Measurements from ENCODE around the gene MINDY4.

MINDY4 gene

GRCh38 chr7:30877015-30877769 is 106.0 kb downstream of the MINDY4 start:
- no peak overlapping the region for H3K27ac ChIP-seq
- no peak for DNase-seq (ENCODE audit: low spot score)
- no peak for TF ChIP-seq CTCF (IDR thresholded peaks at IDR 0.05)
- no peak overlapping the region for H3K4me3 ChIP-seq

GRCh38 chr7:30877993-30878392 is 106.8 kb downstream of the MINDY4 start:
- no peak overlapping the region for H3K27ac ChIP-seq
- DNase-seq (ENCODE audit: low spot score): no peak
- no peak overlapping the region for H3K4me3 ChIP-seq
- TF ChIP-seq CTCF (IDR thresholded peaks at IDR 0.05): no peak

GRCh38 chr7:30879139-30880124 is 108.2 kb downstream of the MINDY4 start:
- DNase-seq (ENCODE audit: low spot score): no peak
- Histone ChIP-seq H3K4me3 (no peak overlapping the region), H3K27ac (no peak overlapping the region)
- TF ChIP-seq CTCF (IDR thresholded peaks at IDR 0.05): no peak

- H3K27ac ChIP-seq: no peak overlapping the region
- no peak for TF ChIP-seq CTCF (IDR thresholded peaks at IDR 0.05)
- DNase-seq (ENCODE audit: low spot score): no peak
- H3K4me3 ChIP-seq: no peak overlapping the region
Measured at GRCh38 chr7:30880125-30880720, 109.0 kb downstream of the MINDY4 start.

GRCh38 chr7:30880941-30881340 is 109.7 kb downstream of the MINDY4 start:
- no peak for TF ChIP-seq CTCF (IDR thresholded peaks at IDR 0.05)
- Histone ChIP-seq H3K27ac (no peak overlapping the region), H3K4me3 (no peak overlapping the region)
- DNase-seq (ENCODE audit: low spot score): no peak

- Histone ChIP-seq H3K4me3 (no peak overlapping the region), H3K27ac (no peak overlapping the region)
- DNase-seq (ENCODE audit: low spot score): no peak
- TF ChIP-seq CTCF (IDR thresholded peaks at IDR 0.05): no peak
Measured at GRCh38 chr7:30881448-30881847, 110.2 kb downstream of the MINDY4 start.

Data from coronary artery (tissue), 2 donors.